Uterus (tissue), 4 donors: Measurements from ENCODE around the gene CADM2. TPM values are rescaled to one million over a fixed set of nuclear protein-coding genes. Genes with fewer than 3 reads are reported as not detected.

Experiments
- DNase-seq, 2 donors: peaks; one replicate each; pipeline ENCODE4 v3.0.0-alpha.2; 2019 to 2020
- H3K27ac ChIP-seq, 2 donors: fragments of 200-600 bp; sonication (generic); 1 replicate in 1 of 2; 2 replicates in 1 of 2; pipeline ENCODE4 v1.5.1; 2016 to 2018
- H3K27me3 ChIP-seq, 2 donors: fragments of 200-600 bp; sonication (generic); one replicate each; pipeline ENCODE4 v1.5.1; 2018 to 2019; ENCODE audit warnings: control low read depth in 1 of 2
- H3K36me3 ChIP-seq, 2 donors: fragments of 200-600 bp; sonication (generic); one replicate each; pipeline ENCODE4 v1.5.1; 2019; ENCODE audit warnings: control low read depth in 1 of 2
- H3K4me1 ChIP-seq, 2 donors: fragments of 200-600 bp; sonication (generic); one replicate each; pipeline ENCODE4 v1.5.1; 2018 to 2019; ENCODE audit warnings: control low read depth in 1 of 2
- H3K4me3 ChIP-seq, 2 donors: fragments of 200-600 bp; sonication (generic); 1 replicate in 1 of 2; 2 replicates in 1 of 2; pipeline ENCODE4 v1.5.1; 2018 to 2019; ENCODE audit warnings: mild to moderate bottlenecking in 1 of 2
- H3K9me3 ChIP-seq, 2 donors: fragments of 200-600 bp; sonication (generic); one replicate each; pipeline ENCODE4 v1.5.1; 2019; ENCODE audit warnings: control low read depth in 1 of 2
- POLR2A ChIP-seq, 2 donors: fragments of 450-650 bp; IDR thresholded peaks; one replicate each; pipeline ENCODE4 v1.6.1; 2016; ENCODE audit warnings: antibody characterized with exemption in 2 of 2, mild to moderate bottlenecking in 1 of 2, moderate library complexity in 1 of 2
- intact Hi-C: fragments of 100-400 bp; cut with DNase I; formaldehyde crosslinking; loops from one replicate; pipeline ENCODE4 v1.15.1; 2023; ENCODE audit warnings: low total_unique reads
- total RNA-seq, 4 donors: library from RNA; depleted of rRNA in 3 of 4; stranded (reverse); fragments of >200 nt in 3 of 4; gene quantifications; one replicate each; pipeline versions ENCODE4 v1.1.0 to v1.2.4, GENCODE V29; 2014 to 2023
- TF ChIP-seq, protein P1 (sequence below), 4 experiments: fragments of 200-600 bp in 2 of 4; fragments of 450-650 bp in 2 of 4; sonication (generic) in 2 of 4; IDR thresholded peaks; one replicate each; pipeline ENCODE4 v1.5.1; 2016 to 2019; ENCODE audit warnings: antibody characterized with exemption in 4 of 4, mild to moderate bottlenecking in 2 of 4, moderate library complexity in 1 of 4
- donor health status: DM: yes; HTN: yes; CAD: no.

The CADM2 gene
- total RNA-seq, 4 donors from 2014 or later = 0.29 to 6.6 (median 0.85) TPM; not detected in 1

DNA sequence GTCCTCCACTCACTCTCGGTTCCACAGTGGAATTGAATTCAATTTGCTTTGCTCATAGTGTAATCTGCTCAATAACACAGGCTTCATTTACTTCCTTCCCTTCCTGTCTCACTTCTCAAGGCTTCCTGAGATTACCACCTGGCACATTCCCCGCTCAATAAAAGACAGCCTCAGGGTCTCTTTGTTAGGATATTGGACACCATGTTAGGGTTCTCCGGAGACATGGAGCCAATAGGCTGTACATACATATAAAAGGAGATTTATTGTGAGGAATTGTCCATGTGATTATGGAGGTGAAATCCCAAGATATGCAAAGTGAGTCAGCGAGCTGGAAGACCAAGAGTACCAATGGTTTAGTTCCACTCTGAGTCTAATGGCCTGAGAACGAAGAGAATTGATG lies 974.5 kb downstream of the CADM2 start:
- Histone ChIP-seq H3K36me3 (no peaks in the 10 kb centered on the region), H3K27me3 (peaks cover 0 to 3% of the 10 kb centered on the region in 2 donors), H3K27ac (no peak overlapping the region), H3K9me3 (no peaks in the 10 kb centered on the region), H3K4me3 (no peak overlapping the region), H3K4me1 (no peaks in the 10 kb centered on the region)
- intact Hi-C loops = no loop called here
- TF ChIP-seq, protein P1, sequence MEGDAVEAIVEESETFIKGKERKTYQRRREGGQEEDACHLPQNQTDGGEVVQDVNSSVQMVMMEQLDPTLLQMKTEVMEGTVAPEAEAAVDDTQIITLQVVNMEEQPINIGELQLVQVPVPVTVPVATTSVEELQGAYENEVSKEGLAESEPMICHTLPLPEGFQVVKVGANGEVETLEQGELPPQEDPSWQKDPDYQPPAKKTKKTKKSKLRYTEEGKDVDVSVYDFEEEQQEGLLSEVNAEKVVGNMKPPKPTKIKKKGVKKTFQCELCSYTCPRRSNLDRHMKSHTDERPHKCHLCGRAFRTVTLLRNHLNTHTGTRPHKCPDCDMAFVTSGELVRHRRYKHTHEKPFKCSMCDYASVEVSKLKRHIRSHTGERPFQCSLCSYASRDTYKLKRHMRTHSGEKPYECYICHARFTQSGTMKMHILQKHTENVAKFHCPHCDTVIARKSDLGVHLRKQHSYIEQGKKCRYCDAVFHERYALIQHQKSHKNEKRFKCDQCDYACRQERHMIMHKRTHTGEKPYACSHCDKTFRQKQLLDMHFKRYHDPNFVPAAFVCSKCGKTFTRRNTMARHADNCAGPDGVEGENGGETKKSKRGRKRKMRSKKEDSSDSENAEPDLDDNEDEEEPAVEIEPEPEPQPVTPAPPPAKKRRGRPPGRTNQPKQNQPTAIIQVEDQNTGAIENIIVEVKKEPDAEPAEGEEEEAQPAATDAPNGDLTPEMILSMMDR (IDR thresholded peaks at IDR 0.05) = no peak
- no peak for TF ChIP-seq POLR2A (IDR thresholded peaks at IDR 0.05)
- DNase-seq = no peak

DNA sequence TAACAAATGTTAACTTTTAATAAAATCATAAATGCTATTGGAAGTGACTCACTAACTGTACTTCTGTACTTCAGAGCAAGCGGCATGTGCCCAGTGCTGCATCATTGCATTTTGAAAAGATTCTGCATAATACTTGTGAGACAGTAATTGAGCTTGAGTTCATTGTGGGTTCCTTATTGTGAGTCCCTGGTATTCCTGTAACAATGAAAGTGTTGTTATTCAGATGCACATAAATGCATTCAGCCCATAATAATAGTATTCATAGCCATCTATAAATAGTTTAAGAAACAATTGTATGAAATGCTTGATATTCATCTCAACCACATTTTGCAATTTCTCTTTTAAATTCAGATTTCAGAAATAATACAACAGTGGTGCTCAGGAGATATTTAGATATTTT lies 976.4 kb downstream of the CADM2 start:
- intact Hi-C loops = no loop called here
- Histone ChIP-seq H3K27ac (no peak overlapping the region), H3K4me1 (no peaks in the 10 kb centered on the region), H3K9me3 (no peaks in the 10 kb centered on the region), H3K27me3 (peaks cover 0 to 3% of the 10 kb centered on the region in 2 donors), H3K36me3 (no peaks in the 10 kb centered on the region), H3K4me3 (no peak overlapping the region)
- TF ChIP-seq POLR2A (IDR thresholded peaks at IDR 0.05) = no peak
- no peak for DNase-seq

DNA sequence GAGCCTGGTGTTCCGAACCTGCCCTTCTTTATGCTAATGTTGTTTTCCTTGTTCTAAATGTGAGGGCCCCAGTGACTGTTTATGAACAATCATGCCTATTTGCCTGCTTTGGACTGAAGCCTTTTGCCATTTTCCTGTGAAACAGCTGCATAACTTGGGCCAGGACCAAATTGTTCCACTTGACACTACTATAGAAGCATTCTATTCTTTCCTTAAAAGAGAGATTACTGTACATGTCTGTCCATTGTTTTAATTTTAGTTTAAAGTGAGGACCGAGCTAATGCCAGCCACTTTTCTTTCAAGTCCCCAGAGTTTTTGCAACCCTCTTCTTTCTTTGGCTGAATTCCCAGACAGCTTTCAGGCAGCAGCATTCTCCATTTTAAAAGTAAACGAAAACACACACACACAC lies 980.3 kb downstream of the CADM2 start:
- intact Hi-C loops = no loop called here
- Histone ChIP-seq H3K4me3 (no peak overlapping the region), H3K4me1 (no peaks in the 10 kb centered on the region), H3K9me3 (no peaks in the 10 kb centered on the region), H3K27ac (no peak overlapping the region), H3K36me3 (no peaks in the 10 kb centered on the region), H3K27me3 (peaks cover 0 to 3% of the 10 kb centered on the region in 2 donors)
- TF ChIP-seq, protein P1 (IDR thresholded peaks at IDR 0.05) = no peak
- TF ChIP-seq POLR2A (IDR thresholded peaks at IDR 0.05) = no peak
- DNase-seq = no peak

DNA sequence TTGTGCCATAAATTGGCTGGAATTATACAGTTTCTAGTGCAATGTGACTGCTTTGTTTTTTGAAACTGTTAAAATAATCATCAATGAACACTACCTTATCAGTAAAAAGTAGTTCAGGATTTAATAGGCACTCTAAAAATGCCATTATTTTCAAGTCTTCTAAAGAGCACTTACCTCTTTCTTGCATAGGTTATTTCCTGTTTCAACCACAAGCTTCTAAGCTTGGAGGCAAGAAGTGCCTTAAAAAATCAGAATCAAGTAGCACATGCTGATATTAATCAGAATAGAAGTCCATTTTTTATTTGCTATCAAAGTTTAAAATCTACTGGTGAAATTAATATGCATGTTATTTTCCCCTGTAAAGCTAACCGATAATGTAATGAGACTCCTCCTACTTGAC lies 991.6 kb downstream of the CADM2 start:
- H3K27ac ChIP-seq = no peak overlapping the region
- no peak overlapping the region for H3K4me3 ChIP-seq
- H3K4me1 ChIP-seq = no peaks in the 10 kb centered on the region
- no peaks in the 10 kb centered on the region for H3K9me3 ChIP-seq
- DNase-seq = no peak
- H3K27me3 ChIP-seq = no peaks in the 10 kb centered on the region
- TF ChIP-seq, protein P1 (IDR thresholded peaks at IDR 0.05) = no peak
- TF ChIP-seq POLR2A (IDR thresholded peaks at IDR 0.05) = no peak
- no peaks in the 10 kb centered on the region for H3K36me3 ChIP-seq
- intact Hi-C loops = no loop called here

DNA sequence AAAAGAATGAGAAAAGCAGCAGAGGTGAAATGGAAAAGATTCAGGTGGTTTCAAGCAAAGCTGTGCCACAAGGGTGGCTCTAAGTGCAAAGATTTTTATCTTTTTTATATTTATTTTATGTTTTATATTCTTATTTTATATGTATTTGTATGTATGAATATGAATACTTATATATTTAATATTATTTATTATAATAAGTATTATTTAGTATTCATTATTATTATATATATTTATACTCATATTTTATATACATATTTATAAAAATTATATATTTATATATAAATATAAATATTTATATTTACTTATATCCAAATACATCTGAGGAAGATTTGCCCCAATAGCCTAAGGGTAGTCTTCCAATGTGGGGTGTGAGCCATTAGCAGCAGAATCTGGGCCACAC lies 1002.0 kb downstream of the CADM2 start:
- intact Hi-C loops = no loop called here
- Histone ChIP-seq H3K27me3 (no peaks in the 10 kb centered on the region), H3K4me3 (no peak overlapping the region), H3K9me3 (no peaks in the 10 kb centered on the region), H3K36me3 (no peaks in the 10 kb centered on the region), H3K27ac (no peak overlapping the region), H3K4me1 (no peaks in the 10 kb centered on the region)
- no peak for DNase-seq
- TF ChIP-seq POLR2A (IDR thresholded peaks at IDR 0.05) = no peak
- TF ChIP-seq, protein P1 (IDR thresholded peaks at IDR 0.05) = no peak
